CD14-positive monocyte (primary cell): ENCODE measurements around the gene GRHPR. TPM values are rescaled to one million over a fixed set of nuclear protein-coding genes. Genes with fewer than 3 reads are reported as not detected.
A peak's percentile ranks its signal among the peaks of the same experiment; 100 is the strongest.
"Not testable (repeated sequence)": the region's sequence is repeated elsewhere in the genome, so short reads cannot be mapped to it uniquely, and the experiment has no call there.

Experiments used
- DNase-seq, 3 donors: peaks; one replicate each; pipeline ENCODE4 v3.0.0-alpha.2; 2011 to 2022
- H2AFZ ChIP-seq: 2 replicates; pipeline ENCODE4 v1.6.0; 2012; ENCODE audit warnings: mild to moderate bottlenecking, low read depth, low read length, inconsistent platforms; ENCODE audit not compliant: insufficient read depth, poor library complexity, severe bottlenecking
- H3K27ac ChIP-seq, 2 donors: 1 replicate in 1 of 2; 2 replicates in 1 of 2; pipeline ENCODE4 v1.5.1; 2012 to 2013; ENCODE audit warnings: low read length in 2 of 2, control low read depth in 1 of 2, inconsistent platforms in 1 of 2, low read depth in 1 of 2, mild to moderate bottlenecking in 1 of 2
- H3K27me3 ChIP-seq, 2 donors: one replicate each; pipeline versions ENCODE4 v1.6.0 to v1.6.1; 2011 to 2013; ENCODE audit warnings: low read length in 2 of 2; ENCODE audit not compliant: control insufficient read depth in 2 of 2, insufficient read depth in 2 of 2
- H3K36me3 ChIP-seq, 2 donors: replicated peaks in 1 of 2; 1 replicate in 1 of 2; 2 replicates in 1 of 2; pipeline versions ENCODE4 v1.5.1 to v1.6.1; 2012 to 2013; ENCODE audit warnings: low read length in 2 of 2, control low read depth in 1 of 2, inconsistent platforms in 1 of 2, mild to moderate bottlenecking in 1 of 2; ENCODE audit not compliant: insufficient read depth in 2 of 2, control insufficient read depth in 1 of 2
- H3K4me1 ChIP-seq, 2 donors: 1 replicate in 1 of 2; 2 replicates in 1 of 2; pipeline versions ENCODE4 v1.5.1 to v1.6.1; 2012 to 2013; ENCODE audit warnings: low read length in 2 of 2, control low read depth in 1 of 2, inconsistent platforms in 1 of 2, mild to moderate bottlenecking in 1 of 2, moderate library complexity in 1 of 2; ENCODE audit not compliant: insufficient read depth in 2 of 2, control insufficient read depth in 1 of 2
- H3K4me2 ChIP-seq: replicated peaks from 2 replicates; pipeline ENCODE3; 2012; ENCODE audit warnings: low read length, moderate library complexity, mild to moderate bottlenecking; ENCODE audit not compliant: poor library complexity, severe bottlenecking; ENCODE audit errors: extremely low read depth
- H3K4me3 ChIP-seq, 3 experiments: fragments of 200-600 bp in 1 of 3; sonication (generic) in 1 of 3; replicated peaks in 1 of 3; 1 replicate in 2 of 3; 2 replicates in 1 of 3; pipeline ENCODE4 v1.5.1; 2011 to 2013; ENCODE audit warnings: low read length in 3 of 3, mild to moderate bottlenecking in 3 of 3, control low read depth in 2 of 3, low read depth in 2 of 3, inconsistent platforms in 1 of 3, moderate library complexity in 1 of 3
- H3K79me2 ChIP-seq: 2 replicates; pipeline ENCODE4 v1.6.0; 2012; ENCODE audit warnings: mild to moderate bottlenecking, control low read depth, inconsistent platforms, low read length, moderate library complexity; ENCODE audit not compliant: insufficient read depth
- H3K9ac ChIP-seq: 2 replicates; pipeline ENCODE4 v1.6.0; 2017; ENCODE audit warnings: low read length, mild to moderate bottlenecking; ENCODE audit not compliant: insufficient read depth, poor library complexity, severe bottlenecking
- H3K9me3 ChIP-seq, 2 donors: replicated peaks in 1 of 2; 1 replicate in 1 of 2; 2 replicates in 1 of 2; pipeline versions ENCODE4 v1.5.1 to v1.6.1; 2012 to 2013; ENCODE audit warnings: low read length in 2 of 2, control low read depth in 1 of 2; ENCODE audit not compliant: control insufficient read depth in 1 of 2, insufficient read depth in 1 of 2
- H4K20me1 ChIP-seq: 2 replicates; pipeline ENCODE4 v1.6.0; 2012; ENCODE audit warnings: mild to moderate bottlenecking, low read length, control low read depth, moderate library complexity; ENCODE audit not compliant: insufficient read depth
- H3K27ac Mint-ChIP-seq, 7 donors: one replicate each; pipeline ENCODE4 v1.8.0; 2020; ENCODE audit warnings: mild to moderate bottlenecking in 7 of 7, mixed read lengths in 7 of 7, moderate library complexity in 6 of 7, inconsistent platforms in 2 of 7
- H3K27me3 Mint-ChIP-seq, 3 donors: one replicate each; pipeline ENCODE4 v1.8.0; 2021 to 2022; ENCODE audit warnings: low read depth in 3 of 3, mild to moderate bottlenecking in 3 of 3, mixed read lengths in 3 of 3, moderate library complexity in 3 of 3, inconsistent platforms in 1 of 3
- H3K36me3 Mint-ChIP-seq, 2 donors: one replicate each; pipeline ENCODE4 v1.8.0; 2020; ENCODE audit warnings: mixed read lengths in 2 of 2, inconsistent platforms in 1 of 2, mild to moderate bottlenecking in 1 of 2
- H3K4me1 Mint-ChIP-seq: one replicate; pipeline ENCODE4 v1.8.0; 2020; ENCODE audit warnings: mild to moderate bottlenecking, mixed read lengths
- H3K4me3 Mint-ChIP-seq, 2 donors: one replicate each; pipeline ENCODE4 v1.8.0; 2020; ENCODE audit warnings: mild to moderate bottlenecking in 2 of 2, mixed read lengths in 2 of 2, moderate library complexity in 1 of 2
- H3K9me3 Mint-ChIP-seq, 7 donors: one replicate each; pipeline ENCODE4 v1.8.0; 2020 to 2022; ENCODE audit warnings: mixed read lengths in 7 of 7, mild to moderate bottlenecking in 6 of 7, moderate library complexity in 6 of 7, inconsistent platforms in 2 of 7
- CTCF ChIP-seq: fragments of 200-600 bp; IDR thresholded peaks from one replicate; pipeline ENCODE4 v1.8.0; 2022; ENCODE audit warnings: antibody characterized with exemption, mild to moderate bottlenecking
- WGBS: methylation state at CpG from one replicate; pipeline ENCODE4 v1.1.5; 2013; ENCODE audit warnings: missing lambda C conversion rate; ENCODE audit not compliant: insufficient coverage; 5-methylcytosine and 5-hydroxymethylcytosine counted together
- intact Hi-C, 2 donors: fragments of 100-400 bp; cut with micrococcal nuclease; formaldehyde crosslinking; loops; one replicate each; pipeline versions ENCODE4 v1.15.0 to v1.15.1; 2023
- polyA plus RNA-seq, 3 donors: library from polyadenylated mRNA; depleted of rRNA in 1 of 3; unstranded in 2 of 3; stranded (reverse) in 1 of 3; fragments of 300-500 nt in 2 of 3; fragments of >200 nt in 1 of 3; fragmentation: Illumina TruSeq in 2 of 3; gene quantifications; 1 replicate in 2 of 3; 2 replicates in 1 of 3; pipeline ENCODE4 v1.2.3, GENCODE V29; 2012 to 2021

The GRHPR gene
- polyA plus RNA-seq, 3 donors, result 73.8 to 96.6 (median 80.9) TPM

GRCh38 chr9:37468620-37469019, 46.1 kb downstream of the GRHPR start:
- H3K9me3 Mint-ChIP-seq, result peaks cover 0 to 3% (median under 1%) of the 10 kb centered on the region in 7 donors
- intact Hi-C loops, result loop anchor here (5.0 kb wide), 3 partner anchors 46 to 1066 kb away; partner anchors contain the start of genes TOMM5 (in 2 of the 2), GRHPR (in 1 of the 2) and RNF38 (in 1 of the 2)
- Histone ChIP-seq H3K36me3 (no peaks in the 10 kb centered on the region), H2AFZ (no peak overlapping the region), H3K4me2 (no peak overlapping the region), H3K9me3 (no peaks in the 10 kb centered on the region), H3K27ac (no peak overlapping the region), H3K79me2 (peaks cover 12% of the 10 kb centered on the region), H3K4me3 (no peak overlapping the region), H3K9ac (no peak overlapping the region), H3K4me1 (peaks cover 18 to 33% of the 10 kb centered on the region in 2 donors), H3K27me3 (no peaks in the 10 kb centered on the region), H4K20me1 (no peaks in the 10 kb centered on the region)
- 100% methylated on average over 5 of the region's 6 CpGs for WGBS
- peaks cover 3 to 6% (median 4%) of the 10 kb centered on the region in 3 donors for H3K27me3 Mint-ChIP-seq
- peaks cover 27% of the 10 kb centered on the region for H3K4me1 Mint-ChIP-seq
- H3K4me3 Mint-ChIP-seq, result no peak overlapping the region
- H3K36me3 Mint-ChIP-seq, result no peaks in the 10 kb centered on the region
- H3K27ac Mint-ChIP-seq, result peak overlapping the region in 1 of 7 donors; percentile 55
- DNase-seq, result no peak
- no peak for TF ChIP-seq CTCF

GRCh38 chr9:37471942-37472684, 49.6 kb downstream of the GRHPR start:
- Mint-ChIP-seq H3K36me3 (no peaks in the 10 kb centered on the region), H3K27me3 (peaks cover 4 to 12% (median 5%) of the 10 kb centered on the region in 3 donors), H3K4me1 (peaks cover 7% of the 10 kb centered on the region), H3K4me3 (peak overlapping the region; percentile 68 to 87), H3K9me3 (peaks cover 5 to 29% (median 20%) of the 10 kb centered on the region in 7 donors), H3K27ac (peak overlapping the region in 3 of 7 donors; percentile 22 to 51 (median 26))
- intact Hi-C loops, result no loop called here
- no peak for TF ChIP-seq CTCF
- Histone ChIP-seq H3K4me3 (peak overlapping the region; percentile 20 to 66 (median 51)), H3K27ac (peak overlapping the region in 1 of 2 donors; percentile 13), H4K20me1 (no peaks in the 10 kb centered on the region), H3K4me1 (peaks cover 4 to 9% of the 10 kb centered on the region in 2 donors), H3K36me3 (no peaks in the 10 kb centered on the region), H3K79me2 (no peaks in the 10 kb centered on the region), H2AFZ (peak overlapping the region; percentile 80), H3K9me3 (peaks cover 13 to 16% of the 10 kb centered on the region in 2 donors), H3K4me2 (peak overlapping the region; percentile 70), H3K27me3 (peaks cover 0 to under 1% of the 10 kb centered on the region in 2 donors), H3K9ac (peak overlapping the region; percentile 42)
- DNase-seq, result no peak
- WGBS, result 30% methylated on average over 4 of the region's 7 CpGs

- H3K27ac ChIP-seq, H3K79me2 ChIP-seq, H3K4me1 Mint-ChIP-seq, DNase-seq, H2AFZ ChIP-seq, H3K36me3 Mint-ChIP-seq, H3K27me3 ChIP-seq, H3K4me3 Mint-ChIP-seq, H3K4me3 ChIP-seq, H3K9ac ChIP-seq, intact Hi-C loops, H3K4me1 ChIP-seq, H3K4me2 ChIP-seq, H3K36me3 ChIP-seq, H4K20me1 ChIP-seq: not testable (repeated sequence)
- no CpG with 5 or more reads among the region's 6 CpGs for WGBS
- peaks cover 13 to 16% of the 10 kb centered on the region in 2 donors for H3K9me3 ChIP-seq
- H3K27ac Mint-ChIP-seq, result peak overlapping the region in 1 of 7 donors; percentile 11
- H3K9me3 Mint-ChIP-seq, result peaks cover 5 to 29% (median 20%) of the 10 kb centered on the region in 7 donors
- peaks cover 7 to 13% (median 8%) of the 10 kb centered on the region in 3 donors for H3K27me3 Mint-ChIP-seq
Observed at GRCh38 chr9:37473982-37474381, 51.5 kb downstream of the GRHPR start.
